Islet of Langerhans (tissue), 1 donor: ENCODE measurements around the gene BCAR3.
"Not testable (repeated sequence)": the region's sequence is repeated elsewhere in the genome, so short reads cannot be mapped to it uniquely, and the experiment has no call there.

Source experiments
- FAIRE-seq: peaks from one replicate; lab custom pipeline; 2011; peaks lifted over from hg19 to GRCh38; lab: Jason Lieb, UNC

The BCAR3 gene

DNA sequence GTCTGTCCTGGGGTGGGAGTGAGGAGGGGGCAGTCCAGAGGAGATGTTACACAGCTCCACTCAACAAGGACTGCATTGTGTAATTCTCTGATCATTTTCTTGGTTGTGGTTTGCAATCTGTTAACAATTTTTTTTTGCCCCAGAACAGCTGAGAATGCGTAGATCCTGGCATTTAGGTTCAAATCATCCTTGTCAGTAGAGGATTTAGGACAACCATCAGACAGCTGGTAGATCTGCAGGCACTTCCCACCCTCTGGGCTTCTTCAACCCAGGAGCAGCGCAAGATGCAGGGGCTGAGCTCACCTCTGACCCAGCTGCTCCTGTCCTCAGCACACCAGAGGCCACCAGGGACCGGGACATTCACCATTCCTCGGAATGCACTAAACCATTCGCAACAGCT is 13.5 kb downstream of the BCAR3 start:
- no peak for FAIRE-seq

- FAIRE-seq = no peak
Observed at GRCh38 chr1:93667642-93668041, 14.0 kb downstream of the BCAR3 start.

DNA sequence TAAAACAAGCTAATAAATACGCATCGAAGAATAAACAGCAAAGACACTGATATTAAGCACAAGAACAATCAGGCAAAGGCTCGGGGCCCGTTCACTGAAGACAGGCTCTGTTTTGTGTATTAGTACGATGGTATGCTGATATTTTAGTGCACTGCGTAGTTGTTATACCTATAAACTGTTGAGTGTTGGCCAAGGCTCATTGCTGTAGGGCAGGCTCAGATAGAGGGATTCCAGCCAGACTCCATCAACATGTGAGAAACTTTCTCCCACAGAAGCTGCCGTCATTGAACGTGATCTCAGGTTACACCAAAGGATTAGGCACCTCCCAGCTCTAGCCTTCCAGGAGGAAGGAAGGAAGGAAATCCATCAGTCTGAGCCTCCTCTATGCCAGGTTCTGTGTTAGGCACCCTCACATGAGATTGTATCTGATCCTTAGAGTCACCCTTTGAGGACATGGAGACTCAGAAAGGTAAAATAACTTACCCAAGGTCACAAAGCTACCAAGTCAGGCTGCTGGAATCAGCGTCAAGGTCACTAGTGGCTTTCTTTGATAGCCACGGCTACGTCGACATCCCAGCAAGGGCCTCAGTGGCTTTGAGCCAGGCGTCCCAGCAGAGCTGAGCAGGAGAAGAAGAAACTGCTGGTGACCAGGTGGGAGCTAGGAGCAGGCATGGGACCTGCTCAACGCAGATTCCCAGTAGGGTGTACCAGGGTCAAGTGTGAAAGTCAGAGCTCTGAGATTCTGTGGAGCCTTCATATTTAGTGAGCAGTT is 14.8 kb downstream of the BCAR3 start:
- FAIRE-seq = no peak

GRCh38 chr1:93665015-93665414 is 16.6 kb downstream of the BCAR3 start:
- no peak for FAIRE-seq

GRCh38 chr1:93663208-93663614 is 18.4 kb downstream of the BCAR3 start:
- FAIRE-seq = no peak

DNA sequence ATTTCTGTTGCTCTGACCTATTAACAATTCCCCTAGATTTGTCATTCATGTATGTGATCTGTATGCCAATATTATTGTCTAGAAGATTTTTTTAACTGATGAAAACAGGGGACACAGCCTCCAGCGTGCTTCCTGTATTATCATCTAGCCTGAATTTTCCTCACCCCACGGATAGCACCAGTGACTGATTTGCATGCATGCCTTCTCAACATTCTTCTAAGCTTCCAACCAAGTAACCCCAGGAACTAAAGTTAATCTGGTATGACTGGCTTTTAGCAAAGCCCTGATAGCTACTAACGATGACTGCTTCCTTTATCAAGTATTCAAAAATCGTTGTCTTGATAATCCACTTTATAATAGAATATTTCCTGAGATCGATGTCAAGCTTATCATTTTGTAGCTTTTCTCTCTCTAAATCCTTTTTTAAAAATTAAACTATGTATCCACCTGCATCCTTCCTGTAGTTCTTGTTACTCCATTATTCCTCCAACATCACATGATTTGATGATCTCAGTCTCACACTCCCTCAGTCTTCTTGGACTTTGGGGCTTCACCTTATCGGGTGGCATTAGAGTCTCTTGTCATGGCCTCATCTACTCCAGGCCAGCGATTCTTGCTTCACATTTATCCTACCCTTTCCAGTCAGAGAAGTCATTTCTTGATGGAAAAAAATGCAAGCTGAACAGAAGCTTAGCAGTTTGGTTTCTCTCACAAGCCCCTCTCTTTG is 19.0 kb downstream of the BCAR3 start:
- no peak for FAIRE-seq

GRCh38 chr1:93661829-93662474 is 19.7 kb downstream of the BCAR3 start:
- FAIRE-seq = no peak

- FAIRE-seq = not testable (repeated sequence)
Observed at GRCh38 chr1:93661341-93661740, 20.3 kb downstream of the BCAR3 start.

DNA sequence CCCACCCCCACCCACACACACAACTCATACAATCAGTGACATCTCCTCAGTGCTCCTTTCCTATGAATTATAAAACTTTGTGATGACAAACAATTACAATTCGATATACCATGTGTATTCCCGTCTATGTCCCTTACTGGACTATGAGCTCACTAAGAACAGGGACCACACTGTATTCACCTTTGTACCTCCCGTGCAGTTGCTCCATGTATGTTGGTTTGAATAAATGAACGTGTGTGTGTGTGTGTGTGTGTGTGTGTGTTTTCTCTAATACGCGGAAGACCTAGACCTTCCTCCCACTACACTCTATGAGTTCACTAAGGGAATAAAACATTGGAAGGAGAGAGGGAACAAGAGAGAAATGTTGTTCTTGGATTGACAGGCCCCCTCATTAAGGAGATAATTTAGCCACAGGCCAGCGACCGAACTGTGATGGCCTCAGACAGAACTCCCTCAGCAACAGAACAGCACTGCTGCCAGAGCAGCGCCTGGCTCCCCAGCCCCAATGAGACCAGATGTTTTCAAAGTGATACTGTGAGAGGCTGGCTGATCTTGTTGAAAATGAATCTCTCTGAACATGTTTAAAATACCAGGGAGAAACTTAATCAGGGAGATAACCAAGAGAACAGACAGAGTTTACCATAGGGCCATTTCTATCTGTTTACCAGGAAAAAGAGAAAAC is 21.7 kb downstream of the BCAR3 start:
- no peak for FAIRE-seq

GRCh38 chr1:93658188-93658587 is 23.4 kb downstream of the BCAR3 start:
- FAIRE-seq = no peak

GRCh38 chr1:93656491-93656890 is 25.1 kb downstream of the BCAR3 start:
- no peak for FAIRE-seq

DNA sequence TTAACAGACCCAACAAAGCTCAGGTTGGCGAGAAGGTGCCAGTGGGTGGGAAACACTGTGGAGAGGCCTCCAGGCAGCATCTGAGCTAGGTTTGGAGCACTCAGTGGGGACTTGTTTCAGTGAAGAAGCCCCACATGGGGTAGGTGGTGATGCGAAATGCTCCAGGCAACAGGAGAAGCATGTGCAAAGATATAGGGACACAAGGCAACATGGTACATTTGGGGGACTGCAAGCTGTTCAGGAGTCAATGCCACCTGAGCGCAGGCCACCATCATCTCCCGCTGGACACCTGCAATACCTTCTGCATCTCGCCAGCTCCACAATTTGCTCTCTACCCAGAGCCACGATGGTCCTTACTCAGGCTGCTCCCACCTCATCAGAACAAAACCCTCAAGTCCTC is 28.0 kb downstream of the BCAR3 start:
- FAIRE-seq = no peak

DNA sequence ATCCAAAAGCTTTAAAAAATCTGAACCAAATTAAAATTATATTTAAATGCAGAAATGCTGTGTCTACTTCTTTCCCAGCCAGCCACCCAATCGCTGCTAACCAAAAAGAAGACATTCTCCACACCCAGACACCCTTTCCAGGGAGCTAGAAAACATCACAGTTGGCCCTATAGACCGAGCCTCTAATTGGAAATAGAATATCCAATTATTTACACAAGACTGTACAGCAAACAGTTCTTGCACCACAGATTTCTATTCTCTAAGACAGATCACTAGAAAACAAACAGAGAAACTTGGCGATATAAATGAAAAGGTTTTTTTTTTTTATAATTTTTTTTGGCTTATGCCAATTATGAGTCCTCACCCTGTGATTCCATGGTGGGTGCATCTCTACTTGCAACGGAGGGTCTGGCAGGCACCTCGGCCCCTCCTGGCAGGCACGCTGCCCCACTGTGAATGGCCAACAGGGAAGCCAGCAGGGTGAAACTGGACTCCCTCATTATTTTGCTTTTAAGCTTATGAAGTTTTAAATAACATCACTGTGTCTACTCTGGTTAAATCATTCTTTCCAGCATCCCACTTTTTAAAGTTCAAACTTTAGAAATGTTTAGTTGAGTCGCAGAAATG is 29.2 kb downstream of the BCAR3 start:
- peak; percentile 13 for FAIRE-seq

GRCh38 chr1:93651695-93652094 is 29.9 kb downstream of the BCAR3 start:
- no peak for FAIRE-seq

DNA sequence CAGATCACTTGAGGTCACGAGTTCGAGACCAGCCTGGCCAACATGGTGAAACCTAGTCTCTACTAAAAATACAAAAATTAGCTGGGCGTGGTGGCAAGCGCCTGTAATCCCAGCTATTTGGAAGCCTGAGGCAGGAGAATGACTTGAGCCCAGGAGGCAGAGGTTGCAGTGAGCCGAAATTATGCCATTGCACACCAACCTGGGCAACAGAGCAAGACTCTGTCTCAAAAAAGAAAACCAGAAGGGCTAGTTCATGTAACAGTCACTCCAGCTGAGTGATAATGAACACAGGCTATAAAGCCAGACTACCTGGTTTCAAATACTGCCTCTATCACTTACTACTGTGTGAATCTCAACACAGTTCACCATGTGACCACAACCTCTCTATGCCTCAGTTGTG is 31.5 kb downstream of the BCAR3 start:
- FAIRE-seq = not testable (repeated sequence)

- no peak for FAIRE-seq
Observed at GRCh38 chr1:93649231-93649630, 32.4 kb downstream of the BCAR3 start.

DNA sequence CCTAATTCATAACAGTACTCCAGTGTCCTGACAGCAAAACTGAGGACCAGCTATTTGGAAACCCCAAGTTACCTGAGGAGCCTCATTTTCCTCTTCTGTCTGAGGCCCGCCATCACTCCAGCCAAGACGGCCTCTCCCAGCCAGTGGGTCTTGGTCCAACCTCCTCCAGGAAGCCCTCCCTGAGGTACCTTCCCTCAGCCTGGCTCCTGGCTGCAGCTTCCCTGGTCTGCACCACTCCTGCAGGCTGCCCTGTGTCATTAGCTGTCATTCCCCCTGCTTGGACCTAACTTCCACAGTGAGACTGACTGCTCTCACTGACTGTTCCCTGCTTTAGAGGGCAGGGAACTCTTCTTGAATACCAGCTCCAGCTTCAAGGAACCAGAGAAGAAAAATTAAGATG is 33.0 kb downstream of the BCAR3 start:
- FAIRE-seq = no peak

- no peak for FAIRE-seq
Observed at GRCh38 chr1:93641527-93641926, 40.1 kb downstream of the BCAR3 start.

DNA sequence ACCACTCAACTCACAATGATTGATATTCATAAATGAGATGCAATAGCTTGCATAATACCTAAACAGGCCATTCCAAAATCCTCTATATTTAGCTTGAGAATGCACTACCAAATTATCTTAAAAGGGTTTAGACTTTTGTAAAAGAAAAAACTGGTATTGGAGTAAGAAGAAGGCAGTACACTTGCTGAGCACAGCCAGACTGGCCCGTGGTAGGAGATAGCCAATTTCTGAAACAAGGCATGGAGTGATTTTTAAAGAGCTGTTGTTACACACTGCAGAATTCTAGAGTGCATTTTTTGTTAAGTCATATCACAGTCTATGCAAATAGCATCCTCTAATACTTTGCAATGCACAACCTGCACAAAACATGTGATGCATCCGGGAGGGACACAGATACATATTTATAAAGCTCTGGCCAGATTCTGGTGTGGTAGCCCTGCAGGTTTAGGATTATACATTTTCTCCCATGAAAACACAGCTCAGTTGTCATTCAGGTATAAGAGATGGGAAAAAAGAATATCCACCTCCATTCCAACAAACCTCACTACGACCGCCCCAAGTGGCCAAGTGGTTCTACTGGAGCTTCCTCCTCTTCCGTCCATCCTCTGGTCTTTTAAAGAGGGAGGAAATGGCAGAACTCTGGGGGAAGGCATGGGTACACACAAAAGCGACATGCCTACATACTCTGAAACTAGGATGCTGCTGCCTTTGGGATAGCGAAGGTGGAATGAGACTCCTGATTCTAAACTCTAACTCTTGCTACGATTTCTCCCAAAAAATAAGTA is 40.8 kb downstream of the BCAR3 start:
- FAIRE-seq = no peak

- no peak for FAIRE-seq
Observed at GRCh38 chr1:93638981-93639380, 42.7 kb downstream of the BCAR3 start.

DNA sequence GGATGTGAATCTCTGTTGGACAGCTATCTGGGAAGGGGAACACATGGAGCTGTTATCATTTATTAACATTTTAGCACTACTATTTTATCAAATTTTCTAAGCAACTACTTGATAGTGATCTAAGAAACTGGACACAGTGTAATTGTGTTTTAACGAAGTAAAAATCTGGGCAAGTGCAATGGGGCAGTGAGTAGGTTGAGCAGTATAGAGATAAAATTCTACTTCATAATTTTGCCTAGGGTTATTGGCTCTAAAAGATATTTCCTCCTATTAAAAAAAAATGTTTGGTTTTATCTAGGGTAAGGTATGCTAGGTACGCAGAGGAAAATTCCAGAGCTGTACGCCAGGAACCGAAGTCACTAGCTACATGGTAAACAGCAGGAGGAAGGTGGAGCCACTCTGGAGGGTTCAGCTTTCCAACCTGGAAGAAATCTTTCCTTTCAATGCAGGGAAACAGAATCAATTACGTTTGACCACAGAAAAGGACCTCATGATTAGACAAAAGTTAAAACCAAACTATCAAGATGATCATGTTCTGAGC is 43.3 kb downstream of the BCAR3 start:
- no peak for FAIRE-seq
